VCaP (cell line): ENCODE measurements around the gene ANKRD2.

Source experiments
- H3K27ac ChIP-seq: fragments of 450-650 bp; 2 replicates; pipeline ENCODE4 v1.5.1; 2017
- CTCF ChIP-seq: fragments of 450-650 bp; conservative IDR thresholded peaks from 2 replicates; pipeline ENCODE4 v1.5.1; 2017; ENCODE audit warnings: mild to moderate bottlenecking, moderate library complexity

The ANKRD2 gene

GRCh38 chr10:97532935-97533671 lies 39.5 kb upstream of the ANKRD2 start:
- H3K27ac ChIP-seq = no peak overlapping the region

GRCh38 chr10:97533888-97534287 lies 38.7 kb upstream of the ANKRD2 start:
- no peak for TF ChIP-seq CTCF
- H3K27ac ChIP-seq = no peak overlapping the region

More at GRCh38 chr10:97532935-97533671, 39.5 kb upstream of the ANKRD2 start:
- no peak for TF ChIP-seq CTCF

GRCh38 chr10:97534746-97535367 lies 37.7 kb upstream of the ANKRD2 start:
- TF ChIP-seq CTCF = peak; percentile 28; the same call in 1 of the 2 replicates
- H3K27ac ChIP-seq = no peak overlapping the region

- no peak for TF ChIP-seq CTCF
- H3K27ac ChIP-seq = no peak overlapping the region
These were observed 35.3 kb upstream of the ANKRD2 start for GRCh38 chr10:97537186-97537869.

- peak overlapping the region; percentile 33; the same call in 1 of the 2 replicates for H3K27ac ChIP-seq
- no peak for TF ChIP-seq CTCF
These were observed 34.2 kb upstream of the ANKRD2 start for GRCh38 chr10:97538411-97538810.

GRCh38 chr10:97538839-97539238 lies 33.7 kb upstream of the ANKRD2 start:
- TF ChIP-seq CTCF = no peak
- H3K27ac ChIP-seq = peak overlapping the region; percentile 33; the same call in 1 of the 2 replicates

GRCh38 chr10:97539523-97540200 lies 32.9 kb upstream of the ANKRD2 start:
- no peak overlapping the region for H3K27ac ChIP-seq
- no peak for TF ChIP-seq CTCF
